Activated CD4-positive, CD25-positive, alpha-beta regulatory T cell treated with anti-CD3 and anti-CD28 coated beads, Interleukin-2, amount 50 U/mL, for 72 hours (primary cell): ENCODE measurements around the gene TRPV3.
"Not testable (repeated sequence)": the region's sequence is repeated elsewhere in the genome, so short reads cannot be mapped to it uniquely, and the experiment has no call there.

Source experiments
- DNase-seq: peaks from one replicate; pipeline ENCODE4 v3.0.0; 2021

Gene TRPV3

GRCh38 chr17:3514873-3515272 lies 42.7 kb downstream of the TRPV3 start:
- DNase-seq: no peak

GRCh38 chr17:3514167-3514566 lies 43.4 kb downstream of the TRPV3 start:
- not testable (repeated sequence) for DNase-seq

- DNase-seq: no peak
Observed at GRCh38 chr17:3513305-3514035, 44.1 kb downstream of the TRPV3 start.

- no peak for DNase-seq
Observed at GRCh38 chr17:3512505-3513171, 45.0 kb downstream of the TRPV3 start.

GRCh38 chr17:3511852-3512504 lies 45.6 kb downstream of the TRPV3 start:
- DNase-seq: no peak

- no peak for DNase-seq
Observed at GRCh38 chr17:3510090-3510489, 47.5 kb downstream of the TRPV3 start.

- no peak for DNase-seq
Observed at GRCh38 chr17:3507869-3508268, 49.7 kb downstream of the TRPV3 start.

- DNase-seq: no peak
Observed at GRCh38 chr17:3507071-3507470, 50.5 kb downstream of the TRPV3 start.

- DNase-seq: no peak
Observed at GRCh38 chr17:3506054-3506453, 51.6 kb downstream of the TRPV3 start.

- no peak for DNase-seq
Observed at GRCh38 chr17:3505008-3505407, 52.6 kb downstream of the TRPV3 start.

- DNase-seq: no peak
Observed at GRCh38 chr17:3503285-3503684, 54.3 kb downstream of the TRPV3 start.

GRCh38 chr17:3502466-3502865 lies 55.1 kb downstream of the TRPV3 start:
- no peak for DNase-seq

GRCh38 chr17:3501344-3501743 lies 56.3 kb downstream of the TRPV3 start:
- no peak for DNase-seq

- DNase-seq: no peak
Observed at GRCh38 chr17:3497101-3497500, 60.5 kb downstream of the TRPV3 start.

GRCh38 chr17:3485481-3486068 lies 72.0 kb downstream of the TRPV3 start:
- DNase-seq: no peak

- no peak for DNase-seq
Observed at GRCh38 chr17:3482852-3483251, 74.8 kb downstream of the TRPV3 start.

GRCh38 chr17:3479988-3480387 lies 77.6 kb downstream of the TRPV3 start:
- no peak for DNase-seq

- DNase-seq: no peak
Observed at GRCh38 chr17:3475812-3476610, 81.6 kb downstream of the TRPV3 start, which contains the start of gene ASPA. ASPA (plus strand) TSS chr17:3475997; CDS start chr17:3476160, 163 bp downstream.

- no peak for DNase-seq
Observed at GRCh38 chr17:3475251-3475685, 82.3 kb downstream of the TRPV3 start.

- no peak for DNase-seq
Observed at GRCh38 chr17:3474212-3474611, 83.4 kb downstream of the TRPV3 start.

- DNase-seq: no peak
Observed at GRCh38 chr17:3472137-3472536, 85.5 kb downstream of the TRPV3 start.

- DNase-seq: no peak
Observed at GRCh38 chr17:3471599-3471998, 86.0 kb downstream of the TRPV3 start, which contains the start of gene SPATA22. SPATA22 (minus strand) TSS chr17:3471819; CDS start chr17:3469325, 2,494 bp downstream.

- DNase-seq: no peak
Observed at GRCh38 chr17:3469529-3469928, 88.1 kb downstream of the TRPV3 start.
